Measurements from ENCODE around the gene ORC2. TPM values are rescaled to one million over a fixed set of nuclear protein-coding genes. Genes with fewer than 3 reads are reported as not detected.

Gene ORC2
- polyA plus RNA-seq, 1 of the 3 experiments (the other 2 are of a cell fraction), result 3.9 TPM

DNA sequence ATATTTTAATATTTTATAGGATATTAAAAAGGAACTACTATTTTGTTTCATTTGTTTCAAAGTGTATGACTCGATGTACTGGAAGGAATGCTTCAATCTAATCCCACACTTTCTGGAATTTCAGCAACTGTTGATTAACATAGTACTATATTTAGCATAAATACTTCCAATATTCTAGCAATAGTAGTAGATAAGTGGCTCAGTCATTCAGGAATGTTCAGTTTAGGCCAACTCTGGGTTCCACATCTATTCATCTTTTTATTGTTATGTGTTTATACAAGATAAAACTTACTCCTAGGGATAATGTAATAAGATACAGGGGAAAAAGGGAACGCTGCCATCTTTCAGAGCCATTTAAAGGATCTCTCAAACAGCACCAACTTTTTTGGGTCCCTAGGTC lies 22.3 kb upstream of the ORC2 start:
- Histone ChIP-seq H3K9ac (no peak overlapping the region), H3F3A (replicated peaks; ENCODE audit: insufficient read depth) (peaks cover 5% of the 10 kb centered on the region), H3K27ac (ENCODE audit: low read depth in 2 of 2, low read length in 1 of 2) (peak overlapping the region in 1 of 2 experiments; percentile 14; a peak in 1 of 4 replicates), H3K4me3 (ENCODE audit: low read depth in 2 of 2, low read length in 1 of 2) (no peak overlapping the region), H3K36me3 (replicated peaks in 1 of 2; ENCODE audit: control insufficient read depth in 1 of 2, insufficient read depth in 2 of 2, low read length in 1 of 2) (peaks cover 26 to 45% of the 10 kb centered on the region in 2 experiments), H2AFZ (ENCODE audit: low read depth) (no peak overlapping the region), H3K27me3 (ENCODE audit: insufficient read depth) (no peaks in the 10 kb centered on the region), H3K9me2 (no peaks in the 10 kb centered on the region), H3K9me3 (no peaks in the 10 kb centered on the region), H3K79me2 (ENCODE audit: insufficient read depth) (no peaks in the 10 kb centered on the region), H3K4me2 (no peak overlapping the region), H3K4me1 (ENCODE audit: control insufficient read depth in 1 of 2, insufficient read depth in 2 of 2, low read depth in 1 of 2, low read length in 1 of 2) (peaks cover 0 to 7% of the 10 kb centered on the region in 2 experiments; a peak in 1 of 4 replicates), H4K20me1 (ENCODE audit: insufficient read depth) (no peaks in the 10 kb centered on the region)
- ChIA-PET POLR2A (no interaction called here), CTCF (interaction anchor here (0.9 kb wide), 1 partner anchor 23 kb away, joined by 3 read pairs; no protein-coding TSS in a partner anchor)
- DNase-seq, result no peak
- TF ChIP-seq, protein P1, sequence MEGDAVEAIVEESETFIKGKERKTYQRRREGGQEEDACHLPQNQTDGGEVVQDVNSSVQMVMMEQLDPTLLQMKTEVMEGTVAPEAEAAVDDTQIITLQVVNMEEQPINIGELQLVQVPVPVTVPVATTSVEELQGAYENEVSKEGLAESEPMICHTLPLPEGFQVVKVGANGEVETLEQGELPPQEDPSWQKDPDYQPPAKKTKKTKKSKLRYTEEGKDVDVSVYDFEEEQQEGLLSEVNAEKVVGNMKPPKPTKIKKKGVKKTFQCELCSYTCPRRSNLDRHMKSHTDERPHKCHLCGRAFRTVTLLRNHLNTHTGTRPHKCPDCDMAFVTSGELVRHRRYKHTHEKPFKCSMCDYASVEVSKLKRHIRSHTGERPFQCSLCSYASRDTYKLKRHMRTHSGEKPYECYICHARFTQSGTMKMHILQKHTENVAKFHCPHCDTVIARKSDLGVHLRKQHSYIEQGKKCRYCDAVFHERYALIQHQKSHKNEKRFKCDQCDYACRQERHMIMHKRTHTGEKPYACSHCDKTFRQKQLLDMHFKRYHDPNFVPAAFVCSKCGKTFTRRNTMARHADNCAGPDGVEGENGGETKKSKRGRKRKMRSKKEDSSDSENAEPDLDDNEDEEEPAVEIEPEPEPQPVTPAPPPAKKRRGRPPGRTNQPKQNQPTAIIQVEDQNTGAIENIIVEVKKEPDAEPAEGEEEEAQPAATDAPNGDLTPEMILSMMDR (IDR thresholded peaks at IDR 0.05), result no peak
- TF ChIP-seq EZH2phosphoT487 (IDR thresholded peaks at IDR 0.05; ENCODE audit: borderline replicate concordance, low read depth) (no peak), MEF2A (IDR thresholded peaks at IDR 0.05; ENCODE audit: borderline replicate concordance, low read depth) (0 out of 2 replicates have a peak, but pooled peaks have one; percentile 54)
- TF ChIP-seq, protein P2, sequence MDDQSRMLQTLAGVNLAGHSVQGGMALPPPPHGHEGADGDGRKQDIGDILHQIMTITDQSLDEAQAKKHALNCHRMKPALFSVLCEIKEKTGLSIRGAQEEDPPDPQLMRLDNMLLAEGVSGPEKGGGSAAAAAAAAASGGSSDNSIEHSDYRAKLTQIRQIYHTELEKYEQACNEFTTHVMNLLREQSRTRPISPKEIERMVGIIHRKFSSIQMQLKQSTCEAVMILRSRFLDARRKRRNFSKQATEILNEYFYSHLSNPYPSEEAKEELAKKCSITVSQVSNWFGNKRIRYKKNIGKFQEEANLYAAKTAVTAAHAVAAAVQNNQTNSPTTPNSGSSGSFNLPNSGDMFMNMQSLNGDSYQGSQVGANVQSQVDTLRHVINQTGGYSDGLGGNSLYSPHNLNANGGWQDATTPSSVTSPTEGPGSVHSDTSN (IDR thresholded peaks at IDR 0.05), result no peak
- 69% methylated on average over 2 of the region's 2 CpGs for WGBS (ENCODE audit: low lambda C conversion rate)

DNA sequence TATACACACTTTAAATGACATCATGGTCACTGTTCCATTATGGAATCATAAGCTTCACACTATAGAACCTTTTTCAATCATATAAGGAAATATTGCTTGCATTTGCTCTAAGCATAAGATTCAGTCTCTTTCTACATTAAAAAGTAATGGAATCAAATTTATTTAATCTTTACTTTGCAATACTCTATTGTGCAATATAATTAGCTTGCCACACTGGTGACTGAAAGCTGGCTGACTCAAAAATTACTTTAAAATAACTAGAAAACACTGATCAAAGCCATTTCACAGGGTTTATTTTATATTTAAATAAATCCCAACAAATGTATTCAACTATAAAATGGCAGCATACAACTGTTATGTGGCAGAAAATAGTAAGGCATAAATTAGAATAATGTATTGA lies 13.2 kb upstream of the ORC2 start:
- H3K27ac ChIP-seq (ENCODE audit: low read depth in 2 of 2, low read length in 1 of 2), result no peak overlapping the region
- H3K4me2 ChIP-seq, result no peak overlapping the region
- ChIA-PET CTCF (interaction anchor here (0.5 to 5.3 kb wide), 3 partner anchors 13 to 1236 kb away, joined by 3 to 23 read pairs (median 4); partner anchors contain the start of gene ORC2), POLR2A (no interaction called here)
- H2AFZ ChIP-seq (ENCODE audit: low read depth), result no peak overlapping the region
- no peaks in the 10 kb centered on the region for H3K79me2 ChIP-seq (ENCODE audit: insufficient read depth)
- DNase-seq, result no peak
- H4K20me1 ChIP-seq (ENCODE audit: insufficient read depth), result no peaks in the 10 kb centered on the region
- no peak overlapping the region for H3K9ac ChIP-seq
- no peaks in the 10 kb centered on the region for H3K9me3 ChIP-seq
- H3K27me3 ChIP-seq (ENCODE audit: insufficient read depth), result no peaks in the 10 kb centered on the region
- H3K4me3 ChIP-seq (ENCODE audit: low read depth in 2 of 2, low read length in 1 of 2), result no peak overlapping the region
- peaks cover 7% of the 10 kb centered on the region for H3F3A ChIP-seq (replicated peaks; ENCODE audit: insufficient read depth)
- TF ChIP-seq NRF1 (IDR thresholded peaks at IDR 0.05; ENCODE audit: low read depth, low read length) (no peak), TCF12 (IDR thresholded peaks at IDR 0.05) (no peak), TEAD4 (IDR thresholded peaks at IDR 0.05; ENCODE audit: borderline replicate concordance, insufficient read depth) (no peak), GABPA (IDR thresholded peaks at IDR 0.05; ENCODE audit: low read depth) (no peak), FOXM1 (IDR thresholded peaks at IDR 0.05; ENCODE audit: low read depth) (no peak)
- TF ChIP-seq, protein P3, sequence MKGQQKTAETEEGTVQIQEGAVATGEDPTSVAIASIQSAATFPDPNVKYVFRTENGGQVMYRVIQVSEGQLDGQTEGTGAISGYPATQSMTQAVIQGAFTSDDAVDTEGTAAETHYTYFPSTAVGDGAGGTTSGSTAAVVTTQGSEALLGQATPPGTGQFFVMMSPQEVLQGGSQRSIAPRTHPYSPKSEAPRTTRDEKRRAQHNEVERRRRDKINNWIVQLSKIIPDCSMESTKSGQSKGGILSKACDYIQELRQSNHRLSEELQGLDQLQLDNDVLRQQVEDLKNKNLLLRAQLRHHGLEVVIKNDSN (IDR thresholded peaks at IDR 0.05; ENCODE audit: borderline replicate concordance, low read depth), result no peak
- TF ChIP-seq, protein P4, sequence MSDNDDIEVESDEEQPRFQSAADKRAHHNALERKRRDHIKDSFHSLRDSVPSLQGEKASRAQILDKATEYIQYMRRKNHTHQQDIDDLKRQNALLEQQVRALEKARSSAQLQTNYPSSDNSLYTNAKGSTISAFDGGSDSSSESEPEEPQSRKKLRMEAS (IDR thresholded peaks at IDR 0.05; ENCODE audit: low read depth), result no peak
- H3K9me2 ChIP-seq, result no peaks in the 10 kb centered on the region
- no peaks in the 10 kb centered on the region for H3K4me1 ChIP-seq (ENCODE audit: control insufficient read depth in 1 of 2, insufficient read depth in 2 of 2, low read depth in 1 of 2, low read length in 1 of 2)
- H3K36me3 ChIP-seq (replicated peaks in 1 of 2; ENCODE audit: control insufficient read depth in 1 of 2, insufficient read depth in 2 of 2, low read length in 1 of 2), result peaks cover 19 to 22% of the 10 kb centered on the region in 2 experiments

Data from SK-N-SH (cell line).